GM12878 (cell line): ENCODE results near the gene MYO10. TPM values are rescaled to one million over a fixed set of nuclear protein-coding genes. Genes with fewer than 3 reads are reported as not detected.

Source experiments
- ATAC-seq: fragments of 200-7000 bp; cut with Tn5 transposase; 3 replicates; pipeline ENCODE4 v1.9.1; 2020; ENCODE audit warnings: mild to moderate bottlenecking, moderate library complexity
- BruUV-seq: library from RNA; stranded (reverse); fragments of 400-500 nt; replicated peaks from 2 replicates; lab custom pipeline; 2021; lab: Mats Ljungman, UMichigan
- CTCF ChIA-PET: fragments of 300-600 bp; sonication (Branson Sonifier 250); formaldehyde crosslinking; extraction: SDS; loops from one replicate; lab custom pipeline; 2021; ENCODE audit warnings: inconsistent platforms; lab: Yijun Ruan, JAX
- POLR2A ChIA-PET: fragments of 350-600 bp; formaldehyde crosslinking; extraction: SDS; loops from one replicate; lab custom pipeline; 2021; ENCODE audit warnings: inconsistent platforms; lab: Charles Lee
- RAD21 ChIA-PET: fragments of 300-600 bp; sonication (Branson Sonifier 250); formaldehyde crosslinking; loops from one replicate; lab custom pipeline; 2023; ENCODE audit warnings: antibody characterized with exemption; ENCODE audit not compliant: unreplicated experiment; lab: Charles Lee
- SMC1A ChIA-PET: fragments of 300-600 bp; sonication (Branson Sonifier 250); formaldehyde crosslinking; loops from one replicate; lab custom pipeline; 2023; ENCODE audit not compliant: unreplicated experiment, uncharacterized antibody; lab: Charles Lee
- DNase-seq: peaks from one replicate; pipeline ENCODE4 v3.0.0-alpha.2; 2011; ENCODE audit warnings: low read depth, low spot score
- FAIRE-seq: peaks from 3 replicates; lab custom pipeline; 2011; peaks lifted over from hg19 to GRCh38; lab: Jason Lieb, UNC
- H2AFZ ChIP-seq: 2 replicates; pipeline ENCODE4 v1.6.0; 2011; ENCODE audit warnings: low read depth, low read length, control low read depth; ENCODE audit not compliant: control insufficient read depth
- H3K27ac ChIP-seq: 2 replicates; pipeline ENCODE4 v1.5.1; 2011; ENCODE audit warnings: control low read depth; ENCODE audit not compliant: control insufficient read depth, insufficient read depth
- H3K27me3 ChIP-seq, 2 experiments: replicated peaks in 1 of 2; 2 replicates each; pipeline versions ENCODE4 v1.6.0 to v1.6.1; 2011; ENCODE audit warnings: low read length in 1 of 2; ENCODE audit not compliant: control insufficient read depth in 2 of 2, insufficient read depth in 2 of 2
- H3K36me3 ChIP-seq, 2 experiments: 2 replicates each; pipeline ENCODE4 v1.5.1; 2011; ENCODE audit warnings: low read length in 1 of 2; ENCODE audit not compliant: control insufficient read depth in 2 of 2, insufficient read depth in 2 of 2
- H3K4me1 ChIP-seq: 2 replicates; pipeline ENCODE4 v1.6.1; 2011; ENCODE audit warnings: mild to moderate bottlenecking, low read length, moderate library complexity, mixed read lengths; ENCODE audit not compliant: control insufficient read depth, insufficient read depth
- H3K4me2 ChIP-seq: 2 replicates; pipeline ENCODE4 v1.6.0; 2011; ENCODE audit warnings: control low read depth; ENCODE audit not compliant: control insufficient read depth, insufficient read depth
- H3K4me3 ChIP-seq: fragments of 200-600 bp; sonication (generic); 2 replicates; pipeline ENCODE4 v1.5.1; 2016
- H3K79me2 ChIP-seq: 2 replicates; pipeline ENCODE4 v1.6.0; 2011; ENCODE audit warnings: low read length; ENCODE audit not compliant: control insufficient read depth, insufficient read depth
- H3K9ac ChIP-seq: 2 replicates; pipeline ENCODE4 v1.8.0; 2011; ENCODE audit warnings: low read length, control low read depth, mixed read lengths; ENCODE audit not compliant: control insufficient read depth, insufficient read depth
- H3K9me3 ChIP-seq: replicated peaks from 3 replicates; pipeline ENCODE4 v1.5.1; 2011; ENCODE audit warnings: mild to moderate bottlenecking, low read length; ENCODE audit not compliant: control insufficient read depth, insufficient read depth
- H4K20me1 ChIP-seq: 2 replicates; pipeline ENCODE4 v1.6.0; 2011; ENCODE audit not compliant: control insufficient read depth, insufficient read depth
- ASH2L ChIP-seq: fragments of 300-600, 200-600 bp; sonication (generic); IDR thresholded peaks from 2 replicates; pipeline ENCODE4 v1.6.1; 2017; ENCODE audit warnings: low read depth, mild to moderate bottlenecking, borderline replicate concordance
- BRCA1 ChIP-seq: IDR thresholded peaks from 2 replicates; pipeline ENCODE4 v1.6.1; 2011; ENCODE audit warnings: low read depth, low read length, improper control_type of control experiment
- CBX5 ChIP-seq: sonication (generic); IDR thresholded peaks from 2 replicates; pipeline ENCODE4 v1.6.1; 2016; ENCODE audit warnings: low read depth, moderate library complexity, mild to moderate bottlenecking, inconsistent platforms
- EGR1 ChIP-seq, 2 experiments: IDR thresholded peaks; 1 replicate in 1 of 2; 2 replicates in 1 of 2; pipeline ENCODE4 v1.6.1; 2011 to 2012; ENCODE audit warnings: low read depth in 2 of 2, low read length in 2 of 2, borderline replicate concordance in 1 of 2, mild to moderate bottlenecking in 1 of 2, moderate library complexity in 1 of 2
- HDGF ChIP-seq: fragments of 450-650 bp; IDR thresholded peaks from 2 replicates; pipeline ENCODE4 v1.6.1; 2016; ENCODE audit warnings: antibody characterized with exemption
- IRF4 ChIP-seq: IDR thresholded peaks from 2 replicates; pipeline ENCODE4 v1.6.1; 2011; ENCODE audit warnings: low read depth, low read length
- KDM1A ChIP-seq: fragments of 200-600 bp; sonication (generic); IDR thresholded peaks from 2 replicates; pipeline ENCODE4 v1.6.1; 2016; ENCODE audit warnings: borderline replicate concordance
- MTA2 ChIP-seq: fragments of 450-650 bp; IDR thresholded peaks from 2 replicates; pipeline ENCODE4 v1.6.1; 2016; ENCODE audit warnings: low read depth, mild to moderate bottlenecking, moderate library complexity
- RAD21 ChIP-seq: IDR thresholded peaks from 2 replicates; pipeline ENCODE4 v1.6.1; 2011; ENCODE audit warnings: mild to moderate bottlenecking, low read depth, low read length, moderate library complexity; ENCODE audit not compliant: insufficient read depth
- SMC3 ChIP-seq: IDR thresholded peaks from 2 replicates; pipeline ENCODE4 v1.6.1; 2011; ENCODE audit warnings: low read length, improper control_type of control experiment, borderline replicate concordance
- USF1 ChIP-seq: IDR thresholded peaks from 2 replicates; pipeline ENCODE4 v1.6.1; 2011; ENCODE audit warnings: borderline replicate concordance, low read depth, mild to moderate bottlenecking, moderate library complexity, mixed read lengths, low read length; ENCODE audit not compliant: insufficient read depth; ENCODE audit errors: extremely low read length
- WGBS: methylation state at CpG from one replicate; pipeline ENCODE4 v1.1.6; 2016; ENCODE audit warnings: low lambda C conversion rate; ENCODE audit not compliant: insufficient replicate concordance, insufficient coverage; ENCODE audit errors: missing lambda C conversion rate; 5-methylcytosine and 5-hydroxymethylcytosine counted together
- in situ Hi-C: fragments of 300-500 bp; cut with MboI; formaldehyde crosslinking; loops from 9 replicates; pipeline ENCODE4 v1.14.3; 2018; ENCODE audit warnings: mixed read lengths
- intact Hi-C: fragments of 100-400 bp; cut with micrococcal nuclease; formaldehyde crosslinking; loops from one replicate; pipeline ENCODE4 v1.14.2; 2022; ENCODE audit not compliant: unreplicated experiment
- polyA plus RNA-seq, 11 experiments: library from polyadenylated mRNA; depleted of rRNA in 4 of 11; unstranded in 6 of 11; stranded (reverse) in 5 of 11; fragments of >200 nt; fragmentation: Nextera tagmentation in 4 of 11; fragmentation: Illumina TruSeq in 1 of 11; extraction: Ambion mirVana in 4 of 11; extraction: Trizol in 1 of 11; gene quantifications; 1 replicate in 1 of 11; 2 replicates in 10 of 11; pipeline versions ENCODE4 v1.2.1 to v1.2.3, GENCODE V29; 2011 to 2016; ENCODE audit warnings: inconsistent platforms in 2 of 11, missing spikeins in 2 of 11, low read depth in 1 of 11
- total RNA-seq, 4 experiments: library from RNA; depleted of rRNA in 3 of 4; stranded (reverse); fragments of >200 nt in 3 of 4; fragmentation: Illumina TruSeq in 1 of 4; extraction: Trizol in 1 of 4; gene quantifications; 2 replicates each; pipeline versions ENCODE4 v1.2.1 to v1.2.3, GENCODE V29; 2013 to 2021

Gene MYO10
- total and polyA plus RNA-seq, 10 of the 15 experiments (the other 5 are each of a cell fraction or from before 2014, with no cell fraction given): 0.02 to 0.77 (median 0.17) TPM

GRCh38 chr5:16884595-16884994 is 51.5 kb downstream of the MYO10 start:
- DNase-seq (no peak), FAIRE-seq (no peak), ATAC-seq (no peak; the same call in 2 of the 3 replicates)
- no TSS peak for BruUV-seq
- no peak overlapping the region for H3K4me2 ChIP-seq
- ChIA-PET CTCF (no interaction called here), POLR2A (no interaction called here), RAD21 (no interaction called here), SMC1A (no interaction called here)
- intact Hi-C loops: no loop called here
- no peaks in the 10 kb centered on the region for H3K9me3 ChIP-seq
- in situ Hi-C loops: no loop called here
- no peak overlapping the region for H3K4me3 ChIP-seq
- H4K20me1 ChIP-seq: no peaks in the 10 kb centered on the region
- H3K27ac ChIP-seq: no peak overlapping the region
- no peaks in the 10 kb centered on the region for H3K27me3 ChIP-seq
- H3K79me2 ChIP-seq: no peaks in the 10 kb centered on the region
- WGBS: 0% methylated on average over 4 of the region's 4 CpGs
- H3K4me1 ChIP-seq: no peaks in the 10 kb centered on the region
- TF ChIP-seq HDGF (no peak), IRF4 (no peak), CBX5 (no peak), SMC3 (no peak), RAD21 (no peak), MTA2 (no peak), BRCA1 (no peak), EGR1 (IDR thresholded peaks at IDR 0.05; ENCODE audit: borderline replicate concordance in 1 of 2, low read depth in 2 of 2, low read length in 2 of 2) (no peak), KDM1A (no peak), USF1 (no peak), ASH2L (no peak)
- no peaks in the 10 kb centered on the region for H3K36me3 ChIP-seq
- no peak overlapping the region for H2AFZ ChIP-seq
- H3K9ac ChIP-seq: no peak overlapping the region
